ENCODE measurements around the gene ATOX1. TPM values are rescaled to one million over a fixed set of nuclear protein-coding genes. Genes with fewer than 3 reads are reported as not detected.
"Not testable (repeated sequence)": the region's sequence is repeated elsewhere in the genome, so short reads cannot be mapped to it uniquely, and the experiment has no call there.

The ATOX1 gene, protein sequence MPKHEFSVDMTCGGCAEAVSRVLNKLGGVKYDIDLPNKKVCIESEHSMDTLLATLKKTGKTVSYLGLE
- 43.8 and 55.9 TPM in 2 replicates for total RNA-seq
- polyA plus RNA-seq (2012) = 270 TPM

DNA sequence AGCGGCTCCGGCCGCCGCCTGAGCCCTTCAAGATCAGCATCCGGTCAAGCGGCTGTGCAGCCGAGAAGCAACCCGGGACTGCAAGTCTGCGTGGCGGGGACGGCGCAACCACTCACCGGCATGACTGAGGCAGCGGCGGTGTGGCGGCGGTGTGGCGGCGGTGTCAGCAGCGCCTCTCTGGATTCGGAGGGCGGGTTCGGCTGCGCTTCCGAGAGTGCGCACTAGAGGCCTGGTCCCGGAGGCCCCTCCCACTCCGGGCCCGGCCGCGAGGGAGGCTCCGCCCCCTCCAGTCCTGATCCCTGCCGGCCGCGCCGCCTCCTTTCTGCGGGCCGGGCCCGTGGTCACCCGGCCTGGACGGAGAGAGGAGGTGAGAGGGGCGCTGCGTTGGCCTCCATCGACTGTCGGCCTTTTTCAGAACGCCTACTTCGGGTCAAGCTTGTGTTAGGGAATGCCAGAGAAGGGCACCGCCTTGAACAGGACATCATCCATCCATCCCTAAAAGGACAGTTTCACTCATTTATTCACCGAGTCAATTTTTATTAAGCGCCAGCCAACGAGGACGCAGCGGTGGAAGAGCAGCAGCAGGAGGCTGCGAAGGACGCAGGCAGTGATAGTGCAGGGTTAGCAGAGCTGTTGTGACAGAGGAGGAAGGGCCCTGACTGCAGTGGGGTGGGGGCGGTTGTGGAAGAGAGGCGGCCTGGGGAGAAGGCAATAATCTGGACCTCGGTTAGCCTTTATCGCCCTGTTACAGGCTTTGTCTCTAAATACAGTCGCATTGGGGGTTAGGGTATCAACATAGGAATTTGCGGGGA lies at the start of gene ATOX1:
Gene ATOX1 (minus strand): TSS at position 202 of the 812 bp plus-strand sequence. CDS start 80 bp downstream, at position 122.
- peak; percentile 92 for DNase-seq (ENCODE audit: low read depth)

DNA sequence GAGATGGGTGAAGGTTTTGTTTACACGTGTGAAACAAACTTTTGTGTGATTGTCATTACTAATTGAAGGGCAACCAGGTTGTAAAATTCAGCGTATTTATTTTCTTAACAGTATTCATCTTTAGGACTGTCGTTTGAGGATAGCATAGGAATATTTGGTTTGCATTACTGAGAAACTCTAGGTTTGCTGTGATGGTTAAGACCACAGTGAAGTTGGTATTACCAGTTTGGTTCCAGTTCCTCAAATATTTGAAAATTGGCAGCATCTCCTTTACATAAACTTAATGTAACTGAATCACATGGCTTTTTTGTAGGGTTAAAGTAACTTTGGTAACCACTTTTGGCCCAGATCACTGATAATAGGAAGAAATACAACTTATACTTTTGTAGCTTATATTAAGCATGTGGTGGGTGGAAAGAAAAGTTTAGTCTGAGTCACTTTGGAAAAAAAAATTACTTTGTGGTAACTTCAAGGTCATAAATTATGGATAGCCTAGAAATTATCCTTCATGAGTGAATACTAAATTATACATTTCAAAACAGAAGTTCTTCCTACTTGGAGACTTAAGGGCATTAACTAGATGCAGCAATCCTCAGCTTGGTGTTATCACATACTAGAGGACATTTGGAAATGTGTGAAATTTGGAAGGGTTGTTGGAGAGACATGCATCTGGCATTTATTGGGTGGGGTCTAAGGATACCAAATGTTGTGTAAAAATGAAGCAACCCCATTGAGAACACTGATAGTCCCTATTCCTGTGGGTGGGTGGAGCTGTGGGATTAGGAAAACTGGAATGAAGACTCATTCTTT lies 47.2 kb upstream of the ATOX1 start:
- DNase-seq (ENCODE audit: low read depth) = peak; percentile 17

DNA sequence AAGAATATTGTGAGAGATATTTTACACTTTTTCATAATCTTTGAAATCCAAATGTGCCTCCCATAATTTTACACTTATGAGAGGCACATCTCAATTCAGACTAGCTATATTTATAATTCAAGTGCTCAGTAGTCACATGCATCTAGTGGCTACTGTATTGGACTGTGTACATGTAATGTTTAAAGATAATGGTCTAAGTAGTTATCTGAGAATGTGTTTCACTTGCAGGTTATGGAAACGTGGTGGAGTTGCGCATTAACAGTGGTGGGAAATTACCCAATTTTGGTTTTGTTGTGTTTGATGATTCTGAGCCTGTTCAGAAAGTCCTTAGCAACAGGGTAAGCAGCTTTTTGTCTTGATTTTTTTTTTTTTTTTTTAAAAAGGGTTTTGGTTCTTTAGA lies 42.1 kb upstream of the ATOX1 start:
- no peak for DNase-seq (ENCODE audit: low read depth)

DNA sequence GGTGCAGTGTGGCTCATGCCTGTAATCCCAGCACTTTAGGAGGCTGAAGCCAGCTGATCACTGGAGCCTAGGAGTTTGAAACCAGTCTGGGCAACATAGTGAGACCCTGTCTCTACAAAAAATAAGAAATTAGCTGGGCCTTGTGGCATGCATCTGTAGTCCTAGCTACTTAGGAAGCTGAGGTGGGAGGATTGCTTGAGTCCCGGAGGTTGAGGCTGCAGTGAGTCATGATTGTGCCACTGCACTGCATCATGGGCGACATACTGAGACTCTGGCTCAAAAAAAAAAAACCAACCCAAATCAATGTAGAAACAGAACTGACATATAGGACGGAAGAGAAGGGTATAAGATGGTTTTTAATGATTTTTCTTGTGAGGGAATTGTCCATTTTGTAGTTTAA lies 41.0 kb upstream of the ATOX1 start:
- no peak for DNase-seq (ENCODE audit: low read depth)

DNA sequence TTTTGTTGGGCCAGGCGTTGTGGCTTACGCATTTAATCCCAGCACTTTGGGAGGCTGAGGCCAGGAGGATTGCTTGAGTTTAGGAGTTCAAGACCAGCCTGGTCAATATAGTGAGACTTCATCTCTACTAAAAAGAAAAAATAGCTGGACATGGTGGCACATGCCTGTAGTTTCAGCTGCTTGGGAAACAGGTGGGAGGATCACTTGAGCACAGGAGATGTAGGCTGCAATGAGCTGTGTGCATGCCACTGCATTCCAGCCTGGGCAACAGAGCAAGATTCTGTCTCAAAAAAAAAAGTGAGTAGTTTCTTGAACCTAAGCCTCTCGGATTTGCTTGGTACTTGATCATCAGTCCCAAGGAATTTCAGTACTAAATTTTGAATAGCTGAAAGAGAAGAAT lies 40.2 kb upstream of the ATOX1 start:
- DNase-seq (ENCODE audit: low read depth) = peak; percentile 52

DNA sequence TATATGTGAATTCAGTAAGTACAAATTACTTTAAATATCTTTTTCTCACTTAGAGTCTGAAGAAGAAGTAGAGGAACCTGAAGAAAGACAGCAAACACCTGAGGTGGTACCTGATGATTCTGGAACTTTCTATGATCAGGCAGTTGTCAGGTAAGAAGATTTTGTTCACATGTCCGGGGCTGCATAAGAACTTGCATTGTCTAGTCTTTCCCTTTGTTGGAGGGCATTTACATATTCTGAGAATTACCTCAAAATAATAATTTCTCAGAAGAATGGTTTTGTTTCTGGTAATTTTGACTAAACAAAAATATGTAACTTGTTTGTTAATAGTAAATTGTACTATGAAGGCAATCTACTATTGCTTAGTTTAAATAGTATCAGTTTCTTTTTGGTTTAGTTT lies 37.0 kb upstream of the ATOX1 start:
- DNase-seq (ENCODE audit: low read depth) = no peak

DNA sequence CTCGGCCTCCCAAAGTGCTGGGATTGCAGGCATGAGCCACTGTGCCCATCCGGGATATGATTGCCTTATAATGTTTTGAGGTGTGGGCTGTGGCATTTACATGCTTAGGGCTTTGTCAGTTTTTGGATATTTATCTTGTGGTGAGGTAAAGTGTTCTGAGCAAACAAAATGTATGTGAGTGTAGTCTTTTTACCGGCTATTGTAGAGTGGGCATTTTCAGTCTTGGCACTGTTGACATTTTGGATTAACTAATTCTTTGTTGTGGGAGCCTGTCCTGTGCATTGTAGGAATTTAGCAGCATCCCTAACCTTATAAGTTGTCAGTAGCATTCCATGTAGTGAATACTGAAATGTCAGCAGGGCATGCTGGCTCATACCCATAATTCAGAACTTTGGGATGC lies 34.9 kb upstream of the ATOX1 start:
- no peak for DNase-seq (ENCODE audit: low read depth)

DNA sequence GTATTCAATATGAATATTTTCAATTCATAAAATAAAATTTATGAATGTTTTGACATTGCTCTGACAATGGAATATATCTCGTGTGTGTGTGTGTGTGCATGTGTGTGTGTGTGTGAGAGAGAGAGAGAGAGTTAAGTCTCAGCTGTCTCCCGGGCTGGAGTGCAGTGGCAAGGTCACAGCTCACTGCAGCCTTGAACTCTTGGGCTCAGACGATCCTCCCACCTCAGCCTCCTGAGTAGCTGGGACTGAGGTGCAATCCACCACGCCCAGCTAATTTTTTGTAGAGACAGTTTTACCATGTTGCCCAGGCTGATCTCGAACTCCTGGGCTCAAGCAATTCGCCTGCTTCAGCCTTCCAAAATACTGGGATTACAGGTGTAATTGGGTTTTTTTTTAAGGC lies 29.4 kb upstream of the ATOX1 start:
- DNase-seq (ENCODE audit: low read depth) = no peak

DNA sequence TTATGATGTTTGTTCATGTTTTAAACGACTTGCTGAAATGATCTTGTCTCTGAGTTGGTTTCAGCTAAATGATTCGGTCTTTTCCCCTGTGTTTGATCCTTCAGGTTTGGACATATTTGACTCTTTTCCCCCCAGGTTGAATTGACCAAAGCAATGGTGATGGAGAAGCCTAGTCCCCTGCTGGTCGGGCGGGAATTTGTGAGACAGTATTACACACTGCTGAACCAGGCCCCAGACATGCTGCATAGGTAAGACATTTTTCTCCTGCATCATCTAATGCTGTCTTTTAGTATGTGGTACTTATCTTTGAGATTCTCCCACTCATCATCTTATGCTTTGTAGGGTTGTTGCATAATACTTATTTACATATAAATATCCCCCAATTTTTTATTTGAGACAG lies 28.0 kb upstream of the ATOX1 start:
- no peak for DNase-seq (ENCODE audit: low read depth)

DNA sequence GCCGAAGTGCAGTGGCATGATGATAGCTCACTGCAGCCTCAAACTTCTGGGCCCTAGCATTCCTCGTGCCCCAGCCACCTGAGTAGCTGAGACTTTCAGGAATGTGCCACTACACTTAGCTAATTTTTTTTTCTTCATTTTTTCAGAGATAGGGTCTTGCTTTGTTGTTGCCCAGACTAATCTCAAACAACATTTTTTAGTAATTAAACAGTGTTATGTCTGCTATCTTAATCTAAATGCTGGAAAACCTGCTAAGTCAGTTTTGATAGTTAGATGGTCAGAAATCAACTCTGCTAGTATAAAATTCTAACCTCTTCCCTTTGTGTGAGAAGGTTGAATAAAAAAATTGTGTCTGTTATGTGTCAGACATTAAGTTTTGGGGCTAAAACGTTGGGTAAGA lies 25.7 kb upstream of the ATOX1 start:
- no peak for DNase-seq (ENCODE audit: low read depth)

DNA sequence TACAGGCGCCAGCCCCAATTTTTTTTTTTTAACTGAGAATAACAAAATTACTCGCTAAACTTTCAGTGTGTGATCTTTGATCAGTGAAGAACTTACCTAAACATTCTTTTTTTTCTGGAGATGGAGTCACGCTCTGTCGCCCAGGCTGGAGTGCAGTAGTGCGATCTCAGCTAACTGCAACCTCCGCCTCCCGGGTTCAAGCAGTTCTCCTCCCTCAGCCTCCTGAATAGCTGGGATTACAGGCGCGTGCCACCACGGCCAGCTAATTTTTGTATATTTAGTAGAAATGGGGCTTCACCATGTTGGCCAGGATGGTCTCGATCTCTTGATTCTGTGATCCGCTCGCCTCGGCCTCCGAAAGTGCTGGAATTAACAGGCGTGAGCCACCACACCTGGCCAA lies 25.2 kb upstream of the ATOX1 start:
- DNase-seq (ENCODE audit: low read depth) = not testable (repeated sequence)

DNA sequence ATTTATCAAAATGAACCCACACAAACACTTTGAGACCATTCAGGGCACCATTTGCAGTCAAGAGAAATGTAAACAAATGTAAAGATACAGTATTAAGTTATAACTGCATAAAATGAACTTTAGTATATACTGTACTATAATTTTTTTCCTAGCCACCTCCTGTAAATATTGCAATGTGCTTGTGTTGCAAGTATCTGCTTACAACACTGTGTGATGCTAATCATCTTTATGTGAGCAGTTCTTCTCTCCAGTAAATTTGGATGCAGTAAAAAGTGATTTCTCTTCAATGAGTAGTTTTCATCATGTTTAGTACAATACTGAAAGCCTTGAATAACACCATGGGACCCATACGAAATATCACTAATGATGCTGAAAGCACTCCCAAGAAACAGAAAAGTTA lies 22.8 kb upstream of the ATOX1 start:
- no peak for DNase-seq (ENCODE audit: low read depth)

DNA sequence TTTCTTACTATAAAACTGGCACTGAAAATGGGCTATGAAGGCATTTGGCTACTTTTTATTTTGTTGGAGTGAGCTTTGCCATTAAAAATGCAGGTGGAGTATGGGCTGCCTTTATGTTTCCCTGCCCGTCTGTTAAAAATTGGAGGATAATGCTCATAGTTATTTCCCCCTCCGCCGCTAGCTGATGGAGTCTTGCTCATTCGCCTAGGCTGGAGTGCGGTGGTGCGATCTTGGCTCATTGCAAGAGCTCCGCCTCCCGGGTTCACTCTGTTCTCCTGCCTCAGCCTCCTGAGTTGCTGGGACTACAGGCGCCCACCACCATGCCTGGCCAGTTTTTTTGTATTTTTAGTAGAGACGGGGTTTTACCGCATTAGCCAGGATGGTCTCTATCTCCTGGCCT lies 21.9 kb upstream of the ATOX1 start:
- no peak for DNase-seq (ENCODE audit: low read depth)

DNA sequence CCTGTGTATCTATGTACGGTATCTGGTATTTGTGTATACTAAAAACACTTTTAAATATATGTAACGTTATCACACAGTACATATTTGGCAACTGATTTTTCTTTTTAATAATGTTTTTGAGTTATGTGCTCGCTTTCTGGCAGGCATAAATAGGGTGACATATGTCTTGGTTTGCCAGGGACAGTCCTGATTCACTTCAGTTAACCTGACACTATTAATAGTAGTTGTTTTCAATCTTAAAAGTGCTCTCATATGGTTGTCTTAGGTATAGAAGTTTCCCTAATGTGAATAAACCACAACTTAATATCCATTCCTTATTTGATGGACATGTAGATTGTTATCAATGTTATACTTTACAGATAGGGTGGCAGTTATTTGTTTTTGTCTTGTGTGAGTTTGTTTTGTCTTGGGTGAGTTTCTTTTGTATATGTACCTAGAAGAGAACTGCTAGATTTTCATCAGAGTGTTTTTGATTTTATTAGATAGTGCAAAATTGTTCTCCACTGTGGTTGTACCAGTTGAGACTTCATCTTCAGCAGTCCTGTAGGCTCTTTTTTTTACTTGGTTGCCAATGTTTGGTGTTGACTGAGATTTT lies 21.2 kb upstream of the ATOX1 start:
- DNase-seq (ENCODE audit: low read depth) = no peak

DNA sequence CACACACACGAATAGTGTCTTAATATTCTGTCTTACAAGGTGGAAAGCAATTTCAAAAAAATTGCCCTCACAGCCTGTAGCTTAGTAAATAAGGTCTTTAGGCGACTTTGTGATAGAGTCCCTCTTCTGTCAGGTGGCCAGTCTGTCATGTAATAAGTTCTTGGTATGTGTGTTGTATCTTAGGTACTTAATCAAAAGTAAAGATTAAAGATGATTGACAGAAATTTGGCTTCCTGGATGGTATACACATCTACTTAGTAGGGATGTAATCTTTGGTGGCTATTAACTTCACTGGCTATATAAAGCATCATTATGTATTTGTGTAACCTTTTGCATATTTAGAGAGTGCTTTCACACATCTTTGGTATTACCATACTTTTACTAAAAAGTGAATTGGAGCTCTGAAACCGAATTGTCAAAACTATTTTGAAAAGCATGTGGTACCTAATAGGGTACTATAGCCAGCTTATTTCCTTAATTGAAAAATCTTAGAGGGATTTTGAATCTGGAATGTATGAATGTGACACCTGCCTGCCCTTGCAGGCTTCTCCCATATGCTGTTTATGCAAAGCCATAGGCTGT lies 16.7 kb upstream of the ATOX1 start:
- DNase-seq (ENCODE audit: low read depth) = no peak

DNA sequence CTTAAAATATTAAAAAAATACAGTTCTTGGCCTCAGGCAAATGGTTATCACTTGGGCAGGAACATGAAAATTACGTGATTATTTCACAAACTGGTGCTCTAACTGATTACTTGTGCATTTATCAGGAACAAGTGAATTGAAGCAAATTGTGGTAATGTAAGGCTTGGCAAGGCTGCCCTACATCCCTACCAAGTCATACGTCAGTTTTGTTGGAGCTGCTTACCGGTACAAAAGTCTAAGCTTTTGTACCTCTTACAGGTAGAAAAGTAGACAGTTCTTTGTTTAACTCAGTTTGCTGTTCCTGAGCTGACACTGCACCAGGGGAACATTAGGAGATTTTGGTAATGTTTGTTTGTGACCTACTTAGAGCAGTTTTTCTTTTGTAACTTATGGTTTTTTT lies 15.5 kb upstream of the ATOX1 start:
- no peak for DNase-seq (ENCODE audit: low read depth)

DNA sequence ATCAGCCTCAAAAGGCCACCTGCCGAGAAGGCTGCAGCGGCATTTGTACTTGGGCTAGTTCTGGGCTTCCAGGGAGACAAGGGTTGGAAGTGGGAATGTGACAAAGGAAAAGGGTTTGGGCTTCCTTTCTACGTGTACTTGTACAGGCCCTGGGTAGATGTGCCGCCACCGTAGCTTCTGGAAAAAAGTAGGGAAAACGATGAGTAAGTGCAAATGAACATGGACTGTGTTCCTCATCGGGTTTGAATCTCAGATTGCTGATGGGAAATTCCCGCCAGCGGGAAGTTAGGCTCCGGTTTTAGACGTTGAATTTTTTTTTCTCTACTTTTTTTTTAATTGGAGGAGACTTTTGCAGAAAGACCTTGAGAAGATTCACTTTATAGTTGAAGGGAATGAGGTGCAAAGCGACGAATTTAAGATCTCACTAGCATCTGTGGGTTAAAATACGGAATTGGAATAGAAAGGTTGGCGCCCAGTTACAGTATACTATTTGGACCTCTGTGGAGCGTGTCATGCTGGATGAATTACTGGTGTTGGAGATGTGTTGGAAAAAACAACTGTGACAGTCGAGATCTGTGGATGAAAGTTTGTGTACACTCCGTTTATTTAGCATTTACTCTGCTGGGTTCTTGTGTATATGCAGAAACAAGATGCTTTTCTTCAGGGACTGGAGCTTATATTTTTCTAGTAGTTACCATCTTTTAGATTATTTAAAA lies 14.6 kb upstream of the ATOX1 start:
- DNase-seq (ENCODE audit: low read depth) = peak; percentile 45

DNA sequence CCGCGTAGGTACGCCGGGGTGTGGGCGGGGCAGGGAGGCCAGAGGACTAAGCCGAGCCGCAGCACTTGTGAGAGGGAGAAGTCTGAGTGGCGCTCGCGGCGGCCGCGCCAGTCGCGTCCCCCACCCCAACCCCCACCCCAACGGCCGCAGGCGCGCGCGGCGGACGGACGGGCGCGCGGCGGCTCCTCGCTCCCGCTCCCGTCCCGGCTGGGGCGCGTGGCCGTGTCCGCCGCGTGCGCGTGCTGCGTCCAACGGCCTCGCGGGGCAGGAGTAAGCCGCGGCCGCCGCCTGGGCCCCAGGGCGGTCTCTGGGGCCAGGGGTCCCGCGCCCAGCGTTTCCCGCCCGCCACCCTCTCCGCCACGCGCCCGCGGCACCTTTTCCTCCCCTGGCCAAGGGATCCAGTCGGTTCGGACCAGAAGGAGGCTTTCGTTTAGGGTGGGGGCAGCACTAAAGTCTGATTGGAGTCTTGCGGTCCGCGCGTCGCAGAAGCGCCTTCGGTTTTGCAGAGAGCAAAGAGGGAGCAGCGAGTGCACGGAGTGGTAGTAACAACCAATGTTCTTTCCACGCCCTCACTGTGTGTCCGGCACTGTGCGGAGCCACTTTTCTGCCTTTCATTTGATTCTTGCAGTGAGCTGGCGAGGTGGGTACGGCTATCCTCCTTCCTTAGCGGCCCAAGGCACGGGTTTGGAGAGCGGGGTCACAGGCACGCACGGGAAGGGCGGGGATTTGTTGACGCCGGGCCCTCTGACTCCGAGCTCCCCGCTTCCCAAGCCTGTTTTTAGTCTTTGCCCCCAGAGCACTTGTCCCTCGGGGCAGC lies 13.8 kb upstream of the ATOX1 start:
- DNase-seq (ENCODE audit: low read depth) = peak; percentile 38

DNA sequence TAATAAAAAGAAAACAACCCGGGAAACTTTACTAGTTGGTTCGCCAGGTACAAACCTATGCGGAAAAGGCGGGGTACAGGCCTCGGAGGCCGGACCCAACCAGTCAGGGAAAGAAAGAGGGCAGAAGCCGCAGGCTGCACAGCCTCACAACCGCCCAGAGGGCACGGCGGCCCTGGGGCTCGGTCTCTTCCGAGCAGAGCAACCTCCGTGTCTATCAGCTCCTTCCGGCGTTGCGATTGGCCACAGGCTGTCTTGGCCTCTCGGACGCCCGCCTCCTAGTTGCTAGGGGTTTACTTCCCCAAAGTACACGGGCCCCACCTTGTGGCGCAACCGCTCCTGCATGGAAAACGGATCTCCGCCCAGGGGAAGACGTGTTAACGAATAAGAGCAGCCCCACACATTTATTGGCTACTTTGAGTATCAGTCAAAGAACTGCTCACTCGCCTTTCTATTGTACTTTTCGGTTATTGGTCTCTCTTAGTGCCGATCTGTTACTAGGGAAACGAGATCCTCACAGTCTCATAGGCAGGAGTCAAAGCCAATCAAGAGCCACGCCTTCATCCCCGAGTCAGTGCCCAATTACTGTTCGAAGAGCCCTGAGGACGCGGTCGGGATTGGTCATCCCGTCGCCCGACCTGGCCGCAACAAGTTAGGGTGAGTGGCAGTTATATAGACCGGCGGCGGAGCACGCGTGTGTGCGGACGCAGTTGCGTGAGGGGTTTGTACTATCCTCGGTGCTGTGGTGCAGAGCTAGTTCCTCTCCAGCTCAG lies 13.0 kb upstream of the ATOX1 start, which contains the start of gene G3BP1:
Gene G3BP1 (plus strand): TSS at position 696 of the 770 bp plus-strand sequence. CDS start 14,667 bp downstream, outside the sequence.
- DNase-seq (ENCODE audit: low read depth) = peak; percentile 100

Data from myocyte (in vitro differentiated cells).